OCI-LY3 (cell line): ENCODE data around the gene KBTBD8.

Experiments
- EZH2phosphoT487 ChIP-seq: fragments of 200-600 bp; shearing (Covaris generic); IDR thresholded peaks from 2 replicates; pipeline ENCODE4 v1.6.1; 2018; ENCODE audit warnings: antibody characterized with exemption, mixed run types, low read depth
- TF ChIP-seq, protein P1 (sequence below): fragments of 200-600, 300-600 bp; sonication (generic); IDR thresholded peaks from 2 replicates; pipeline ENCODE4 v1.5.1; 2014; ENCODE audit warnings: antibody characterized with exemption, low read length, low read depth

DNA sequence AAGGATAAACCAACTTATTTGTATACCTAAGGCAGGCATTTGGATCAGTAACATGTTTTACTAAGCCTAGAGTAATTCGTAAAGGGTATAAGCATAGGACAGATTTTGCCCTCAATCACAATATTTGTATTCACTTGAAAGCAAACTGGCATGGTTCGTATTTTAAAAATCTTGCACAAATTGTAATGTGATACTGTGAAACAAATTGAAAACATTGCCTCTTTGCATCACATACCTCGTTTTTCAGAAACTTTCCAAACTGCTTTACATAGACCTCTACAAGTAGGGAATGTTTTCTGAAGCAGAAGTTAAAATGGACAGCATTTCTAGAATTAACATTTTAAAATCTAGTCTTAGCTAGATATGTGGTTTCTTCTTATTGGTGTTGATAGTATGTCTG lies 11.6 kb downstream of the KBTBD8 start:
- TF ChIP-seq, protein P1, sequence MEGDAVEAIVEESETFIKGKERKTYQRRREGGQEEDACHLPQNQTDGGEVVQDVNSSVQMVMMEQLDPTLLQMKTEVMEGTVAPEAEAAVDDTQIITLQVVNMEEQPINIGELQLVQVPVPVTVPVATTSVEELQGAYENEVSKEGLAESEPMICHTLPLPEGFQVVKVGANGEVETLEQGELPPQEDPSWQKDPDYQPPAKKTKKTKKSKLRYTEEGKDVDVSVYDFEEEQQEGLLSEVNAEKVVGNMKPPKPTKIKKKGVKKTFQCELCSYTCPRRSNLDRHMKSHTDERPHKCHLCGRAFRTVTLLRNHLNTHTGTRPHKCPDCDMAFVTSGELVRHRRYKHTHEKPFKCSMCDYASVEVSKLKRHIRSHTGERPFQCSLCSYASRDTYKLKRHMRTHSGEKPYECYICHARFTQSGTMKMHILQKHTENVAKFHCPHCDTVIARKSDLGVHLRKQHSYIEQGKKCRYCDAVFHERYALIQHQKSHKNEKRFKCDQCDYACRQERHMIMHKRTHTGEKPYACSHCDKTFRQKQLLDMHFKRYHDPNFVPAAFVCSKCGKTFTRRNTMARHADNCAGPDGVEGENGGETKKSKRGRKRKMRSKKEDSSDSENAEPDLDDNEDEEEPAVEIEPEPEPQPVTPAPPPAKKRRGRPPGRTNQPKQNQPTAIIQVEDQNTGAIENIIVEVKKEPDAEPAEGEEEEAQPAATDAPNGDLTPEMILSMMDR: no peak
- no peak for TF ChIP-seq EZH2phosphoT487
